Posterior cingulate gyrus (tissue), 11 donors: ENCODE data around the gene IGSF9.

Experiments used
- DNase-seq, 10 donors: peaks; one replicate each; pipeline versions ENCODE4 v3.0.0 to v3.0.0-alpha.2; 2020 to 2021; ENCODE audit warnings: mixed read lengths in 3 of 10
- intact Hi-C: fragments of 100-400 bp; cut with DNase I; formaldehyde crosslinking; loops from one replicate; pipeline ENCODE4 v1.15.1; 2023

Gene IGSF9

GRCh38 chr1:159882527-159882862 is 62.9 kb downstream of the IGSF9 start:
- intact Hi-C loops: no loop called here
- no peak for DNase-seq

GRCh38 chr1:159881622-159882526 is 63.5 kb downstream of the IGSF9 start:
- DNase-seq: peak in 1 of 10 donors; percentile 22
- intact Hi-C loops: no loop called here

- intact Hi-C loops: no loop called here
- no peak for DNase-seq
Observed at GRCh38 chr1:159880430-159880829, 65.0 kb downstream of the IGSF9 start.

- intact Hi-C loops: no loop called here
- no peak for DNase-seq
Observed at GRCh38 chr1:159879977-159880376, 65.4 kb downstream of the IGSF9 start.

- DNase-seq: no peak
- intact Hi-C loops: no loop called here
Observed at GRCh38 chr1:159879136-159879535, 66.3 kb downstream of the IGSF9 start.

- intact Hi-C loops: no loop called here
- DNase-seq: no peak
Observed at GRCh38 chr1:159877695-159878444, 67.5 kb downstream of the IGSF9 start.
